ENCODE data around the gene HIVEP3.

HIVEP3 gene

DNA sequence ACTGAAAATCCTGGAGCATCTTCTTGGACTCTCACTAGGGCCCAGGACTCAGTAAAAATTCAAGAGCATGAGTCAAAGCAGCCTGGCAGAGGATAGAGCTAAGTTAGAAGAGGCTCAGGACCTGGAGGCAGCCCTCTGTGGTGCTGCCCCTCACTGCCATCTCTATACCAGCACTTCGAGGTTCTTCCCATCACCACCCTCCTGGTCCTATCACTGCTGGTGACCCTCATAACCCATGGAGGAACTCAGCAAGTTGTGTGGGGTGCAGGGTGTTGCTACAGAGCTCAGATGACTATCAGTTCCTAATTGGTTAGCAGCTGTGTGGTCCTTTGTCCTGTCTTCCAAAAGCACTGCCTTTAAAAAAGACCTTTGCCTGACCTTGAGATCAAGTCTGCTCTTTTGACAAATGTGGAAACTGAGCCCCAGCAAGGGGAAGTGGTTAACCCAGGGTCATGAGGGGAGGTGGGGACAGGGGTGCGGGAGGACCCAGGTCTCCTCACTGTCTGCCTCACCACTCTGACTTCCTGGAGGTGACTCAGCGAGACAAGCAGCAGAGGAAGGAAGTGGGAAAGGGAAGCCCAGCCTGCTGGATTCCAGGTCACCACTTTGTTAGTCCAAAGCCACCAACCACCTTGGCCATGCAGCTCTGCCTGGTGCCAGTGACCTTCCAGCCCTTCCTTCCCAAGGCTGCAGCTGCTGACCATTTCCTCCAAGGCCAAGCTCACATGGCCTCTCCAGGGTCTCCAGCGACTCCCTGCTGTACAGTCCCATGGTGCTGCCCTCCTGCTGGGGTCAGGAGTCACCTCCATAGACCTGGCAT lies 234.8 kb downstream of the HIVEP3 start:
- no peak for DNase-seq (ENCODE audit: low read depth)
- H3K4me3 ChIP-seq (ENCODE audit: low read length): no peak overlapping the region
- TF ChIP-seq, protein P1, sequence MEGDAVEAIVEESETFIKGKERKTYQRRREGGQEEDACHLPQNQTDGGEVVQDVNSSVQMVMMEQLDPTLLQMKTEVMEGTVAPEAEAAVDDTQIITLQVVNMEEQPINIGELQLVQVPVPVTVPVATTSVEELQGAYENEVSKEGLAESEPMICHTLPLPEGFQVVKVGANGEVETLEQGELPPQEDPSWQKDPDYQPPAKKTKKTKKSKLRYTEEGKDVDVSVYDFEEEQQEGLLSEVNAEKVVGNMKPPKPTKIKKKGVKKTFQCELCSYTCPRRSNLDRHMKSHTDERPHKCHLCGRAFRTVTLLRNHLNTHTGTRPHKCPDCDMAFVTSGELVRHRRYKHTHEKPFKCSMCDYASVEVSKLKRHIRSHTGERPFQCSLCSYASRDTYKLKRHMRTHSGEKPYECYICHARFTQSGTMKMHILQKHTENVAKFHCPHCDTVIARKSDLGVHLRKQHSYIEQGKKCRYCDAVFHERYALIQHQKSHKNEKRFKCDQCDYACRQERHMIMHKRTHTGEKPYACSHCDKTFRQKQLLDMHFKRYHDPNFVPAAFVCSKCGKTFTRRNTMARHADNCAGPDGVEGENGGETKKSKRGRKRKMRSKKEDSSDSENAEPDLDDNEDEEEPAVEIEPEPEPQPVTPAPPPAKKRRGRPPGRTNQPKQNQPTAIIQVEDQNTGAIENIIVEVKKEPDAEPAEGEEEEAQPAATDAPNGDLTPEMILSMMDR (conservative IDR thresholded peaks at IDR 0.05; ENCODE audit: low read depth, low read length): no peak

GRCh38 chr1:41682845-41683625 lies 235.7 kb downstream of the HIVEP3 start:
- H3K4me3 ChIP-seq (ENCODE audit: low read length): no peak overlapping the region
- DNase-seq (ENCODE audit: low read depth): no peak
- TF ChIP-seq, protein P1 (conservative IDR thresholded peaks at IDR 0.05; ENCODE audit: low read depth, low read length): no peak

- no peak for DNase-seq (ENCODE audit: low read depth)
- TF ChIP-seq, protein P1 (conservative IDR thresholded peaks at IDR 0.05; ENCODE audit: low read depth, low read length): no peak
- no peak overlapping the region for H3K4me3 ChIP-seq (ENCODE audit: low read length)
Measured at GRCh38 chr1:41682149-41682548, 236.6 kb downstream of the HIVEP3 start.

DNA sequence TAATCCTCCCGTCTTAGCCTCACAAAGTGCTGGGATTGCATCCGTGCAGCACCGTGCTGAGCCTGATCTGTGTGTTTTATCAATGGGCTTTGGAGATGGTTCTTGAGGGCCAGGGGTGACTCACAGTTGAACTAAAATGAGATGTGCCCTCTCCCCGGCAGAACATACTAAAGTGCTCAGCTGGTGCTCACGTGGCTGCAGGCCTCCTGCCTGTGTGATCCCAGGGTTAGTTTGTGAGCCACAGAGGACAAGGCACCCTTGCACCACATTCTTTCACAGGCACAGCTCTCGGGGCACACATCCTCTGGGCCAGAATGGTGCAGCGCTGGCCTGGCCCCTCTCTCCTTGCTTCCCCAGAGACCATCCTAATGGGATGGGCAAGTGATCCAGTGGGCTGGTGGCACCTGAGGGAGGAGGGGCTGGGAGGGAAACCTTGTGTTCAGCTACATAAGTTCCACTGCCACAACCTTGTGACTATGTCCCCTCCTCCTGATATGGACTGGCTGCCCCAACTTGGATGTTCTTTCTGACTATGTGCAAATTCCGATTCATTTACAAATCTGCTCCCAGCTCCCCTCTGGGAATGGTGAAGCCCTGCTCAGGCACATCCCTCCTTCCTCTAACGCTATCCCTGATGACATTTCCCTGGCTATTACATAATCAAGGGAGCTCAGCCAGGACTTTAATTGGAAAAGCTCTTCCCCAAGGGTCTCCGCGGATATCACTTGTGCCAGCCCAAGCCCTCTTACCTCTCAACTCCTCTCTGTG lies 237.2 kb downstream of the HIVEP3 start:
- no peak for DNase-seq (ENCODE audit: low read depth)
- TF ChIP-seq, protein P1 (conservative IDR thresholded peaks at IDR 0.05; ENCODE audit: low read depth, low read length): no peak
- H3K4me3 ChIP-seq (ENCODE audit: low read length): no peak overlapping the region

- no peak overlapping the region for H3K4me3 ChIP-seq (ENCODE audit: low read length)
- DNase-seq (ENCODE audit: low read depth): no peak
- TF ChIP-seq, protein P1 (conservative IDR thresholded peaks at IDR 0.05; ENCODE audit: low read depth, low read length): no peak
Measured at GRCh38 chr1:41679994-41680393, 238.7 kb downstream of the HIVEP3 start.

DNA sequence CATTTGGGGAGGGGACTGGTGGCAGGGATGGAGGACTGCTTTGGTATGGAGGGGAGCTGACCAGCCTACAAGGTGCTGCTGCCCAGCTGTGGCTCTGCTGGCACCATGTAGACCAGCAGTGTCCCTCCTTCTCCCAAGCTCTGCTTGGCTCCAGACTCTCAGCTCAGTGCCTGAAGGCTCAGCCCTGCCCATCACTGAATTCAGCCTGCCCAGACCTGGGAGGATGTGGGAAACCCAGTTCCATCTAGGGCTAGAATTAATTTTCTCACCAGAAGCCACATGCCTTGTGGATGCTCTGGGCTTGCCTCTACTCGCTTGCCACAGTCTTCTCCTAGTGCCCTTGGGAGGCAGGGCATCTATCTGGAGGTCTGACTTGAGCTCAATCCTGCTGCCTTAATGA lies 239.2 kb downstream of the HIVEP3 start:
- TF ChIP-seq, protein P1 (conservative IDR thresholded peaks at IDR 0.05; ENCODE audit: low read depth, low read length): no peak
- DNase-seq (ENCODE audit: low read depth): no peak
- no peak overlapping the region for H3K4me3 ChIP-seq (ENCODE audit: low read length)

All from retinal pigment epithelial cell (primary cell).